GM12878 (cell line): Measurements from ENCODE around the gene FHOD3. TPM values are rescaled to one million over a fixed set of nuclear protein-coding genes. Genes with fewer than 3 reads are reported as not detected.
A peak's percentile ranks its signal among the peaks of the same experiment; 100 is the strongest.

Source experiments
- ATAC-seq: fragments of 200-7000 bp; cut with Tn5 transposase; 3 replicates; pipeline ENCODE4 v1.9.1; 2020; ENCODE audit warnings: mild to moderate bottlenecking, moderate library complexity
- BruUV-seq: library from RNA; stranded (reverse); fragments of 400-500 nt; replicated peaks from 2 replicates; lab custom pipeline; 2021; lab: Mats Ljungman, UMichigan
- CTCF ChIA-PET: fragments of 300-600 bp; sonication (Branson Sonifier 250); formaldehyde crosslinking; extraction: SDS; loops from one replicate; lab custom pipeline; 2021; ENCODE audit warnings: inconsistent platforms; lab: Yijun Ruan, JAX
- POLR2A ChIA-PET: fragments of 350-600 bp; formaldehyde crosslinking; extraction: SDS; loops from one replicate; lab custom pipeline; 2021; ENCODE audit warnings: inconsistent platforms; lab: Charles Lee
- RAD21 ChIA-PET: fragments of 300-600 bp; sonication (Branson Sonifier 250); formaldehyde crosslinking; loops from one replicate; lab custom pipeline; 2023; ENCODE audit warnings: antibody characterized with exemption; ENCODE audit not compliant: unreplicated experiment; lab: Charles Lee
- SMC1A ChIA-PET: fragments of 300-600 bp; sonication (Branson Sonifier 250); formaldehyde crosslinking; loops from one replicate; lab custom pipeline; 2023; ENCODE audit not compliant: unreplicated experiment, uncharacterized antibody; lab: Charles Lee
- DNase-seq: peaks from one replicate; pipeline ENCODE4 v3.0.0-alpha.2; 2011; ENCODE audit warnings: low read depth, low spot score
- FAIRE-seq: peaks from 3 replicates; lab custom pipeline; 2011; peaks lifted over from hg19 to GRCh38; lab: Jason Lieb, UNC
- H2AFZ ChIP-seq: 2 replicates; pipeline ENCODE4 v1.6.0; 2011; ENCODE audit warnings: low read depth, low read length, control low read depth; ENCODE audit not compliant: control insufficient read depth
- H3K27ac ChIP-seq: 2 replicates; pipeline ENCODE4 v1.5.1; 2011; ENCODE audit warnings: control low read depth; ENCODE audit not compliant: control insufficient read depth, insufficient read depth
- H3K27me3 ChIP-seq, 2 experiments: replicated peaks in 1 of 2; 2 replicates each; pipeline versions ENCODE4 v1.6.0 to v1.6.1; 2011; ENCODE audit warnings: low read length in 1 of 2; ENCODE audit not compliant: control insufficient read depth in 2 of 2, insufficient read depth in 2 of 2
- H3K36me3 ChIP-seq, 2 experiments: 2 replicates each; pipeline ENCODE4 v1.5.1; 2011; ENCODE audit warnings: low read length in 1 of 2; ENCODE audit not compliant: control insufficient read depth in 2 of 2, insufficient read depth in 2 of 2
- H3K4me1 ChIP-seq: 2 replicates; pipeline ENCODE4 v1.6.1; 2011; ENCODE audit warnings: mild to moderate bottlenecking, low read length, moderate library complexity, mixed read lengths; ENCODE audit not compliant: control insufficient read depth, insufficient read depth
- H3K4me2 ChIP-seq: 2 replicates; pipeline ENCODE4 v1.6.0; 2011; ENCODE audit warnings: control low read depth; ENCODE audit not compliant: control insufficient read depth, insufficient read depth
- H3K4me3 ChIP-seq: fragments of 200-600 bp; sonication (generic); 2 replicates; pipeline ENCODE4 v1.5.1; 2016
- H3K79me2 ChIP-seq: 2 replicates; pipeline ENCODE4 v1.6.0; 2011; ENCODE audit warnings: low read length; ENCODE audit not compliant: control insufficient read depth, insufficient read depth
- H3K9ac ChIP-seq: 2 replicates; pipeline ENCODE4 v1.8.0; 2011; ENCODE audit warnings: low read length, control low read depth, mixed read lengths; ENCODE audit not compliant: control insufficient read depth, insufficient read depth
- H3K9me3 ChIP-seq: replicated peaks from 3 replicates; pipeline ENCODE4 v1.5.1; 2011; ENCODE audit warnings: mild to moderate bottlenecking, low read length; ENCODE audit not compliant: control insufficient read depth, insufficient read depth
- H4K20me1 ChIP-seq: 2 replicates; pipeline ENCODE4 v1.6.0; 2011; ENCODE audit not compliant: control insufficient read depth, insufficient read depth
- BACH1 ChIP-seq: fragments of 450-650 bp; IDR thresholded peaks from 2 replicates; pipeline ENCODE4 v1.6.1; 2017; ENCODE audit warnings: mild to moderate bottlenecking, borderline replicate concordance
- JUNB ChIP-seq: IDR thresholded peaks from 2 replicates; pipeline ENCODE4 v1.6.1; 2016; ENCODE audit warnings: antibody characterized with exemption, mild to moderate bottlenecking
- KDM1A ChIP-seq: fragments of 200-600 bp; sonication (generic); IDR thresholded peaks from 2 replicates; pipeline ENCODE4 v1.6.1; 2016; ENCODE audit warnings: borderline replicate concordance
- MTA2 ChIP-seq: fragments of 450-650 bp; IDR thresholded peaks from 2 replicates; pipeline ENCODE4 v1.6.1; 2016; ENCODE audit warnings: low read depth, mild to moderate bottlenecking, moderate library complexity
- YY1 ChIP-seq: IDR thresholded peaks from 2 replicates; pipeline ENCODE4 v1.6.1; 2011; ENCODE audit warnings: low read depth, mild to moderate bottlenecking, low read length
- WGBS: methylation state at CpG from one replicate; pipeline ENCODE4 v1.1.6; 2016; ENCODE audit warnings: low lambda C conversion rate; ENCODE audit not compliant: insufficient replicate concordance, insufficient coverage; ENCODE audit errors: missing lambda C conversion rate; 5-methylcytosine and 5-hydroxymethylcytosine counted together
- in situ Hi-C: fragments of 300-500 bp; cut with MboI; formaldehyde crosslinking; loops from 9 replicates; pipeline ENCODE4 v1.14.3; 2018; ENCODE audit warnings: mixed read lengths
- intact Hi-C: fragments of 100-400 bp; cut with micrococcal nuclease; formaldehyde crosslinking; loops from one replicate; pipeline ENCODE4 v1.14.2; 2022; ENCODE audit not compliant: unreplicated experiment
- polyA plus RNA-seq, 11 experiments: library from polyadenylated mRNA; depleted of rRNA in 4 of 11; unstranded in 6 of 11; stranded (reverse) in 5 of 11; fragments of >200 nt; fragmentation: Nextera tagmentation in 4 of 11; fragmentation: Illumina TruSeq in 1 of 11; extraction: Ambion mirVana in 4 of 11; extraction: Trizol in 1 of 11; gene quantifications; 1 replicate in 1 of 11; 2 replicates in 10 of 11; pipeline versions ENCODE4 v1.2.1 to v1.2.3, GENCODE V29; 2011 to 2016; ENCODE audit warnings: inconsistent platforms in 2 of 11, missing spikeins in 2 of 11, low read depth in 1 of 11
- total RNA-seq, 4 experiments: library from RNA; depleted of rRNA in 3 of 4; stranded (reverse); fragments of >200 nt in 3 of 4; fragmentation: Illumina TruSeq in 1 of 4; extraction: Trizol in 1 of 4; gene quantifications; 2 replicates each; pipeline versions ENCODE4 v1.2.1 to v1.2.3, GENCODE V29; 2013 to 2021

FHOD3 gene
- total and polyA plus RNA-seq, 10 of the 15 experiments (the other 5 are each of a cell fraction or from before 2014, with no cell fraction given), result 0.77 to 26.7 (median 10.4) TPM

DNA sequence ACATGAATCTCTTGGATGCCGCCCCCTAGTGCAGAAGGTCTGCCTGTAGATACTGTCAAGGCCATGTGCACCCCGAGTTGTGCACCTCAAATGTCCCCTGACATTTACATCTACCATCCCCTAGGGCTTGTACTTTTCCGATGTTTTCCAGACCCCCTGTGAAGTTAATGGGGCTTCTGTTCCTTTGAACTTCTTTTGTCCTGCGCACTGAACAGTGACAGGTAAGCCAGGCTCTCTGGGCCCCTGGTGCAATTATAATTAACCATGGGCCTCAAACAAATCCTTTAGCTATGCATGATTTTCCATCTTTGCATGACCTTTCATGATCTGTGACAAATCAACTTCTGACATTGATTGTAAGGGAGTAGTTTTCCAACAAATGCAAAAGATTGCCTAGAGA lies 158.4 kb downstream of the FHOD3 start (continued):
- TF ChIP-seq YY1, result no peak
- TF ChIP-seq, all 136 proteins: peak for 0

GRCh38 chr18:36456622-36457021 lies 159.1 kb downstream of the FHOD3 start:
- Histone ChIP-seq H3K27me3 (no peaks in the 10 kb centered on the region), H3K4me2 (no peak overlapping the region), H4K20me1 (no peaks in the 10 kb centered on the region), H3K27ac (no peak overlapping the region), H3K79me2 (no peaks in the 10 kb centered on the region), H3K9ac (no peak overlapping the region), H2AFZ (no peak overlapping the region), H3K9me3 (no peaks in the 10 kb centered on the region), H3K4me3 (no peak overlapping the region), H3K36me3 (no peaks in the 10 kb centered on the region; a peak in 1 of 4 replicates), H3K4me1 (no peaks in the 10 kb centered on the region; the same call in 1 of the 2 replicates)
- POLR2A ChIA-PET, result interaction anchor here (1.1 to 5.4 kb wide), 3 partner anchors 9 to 36 kb away, joined by 3 to 30 read pairs (median 4); no protein-coding TSS in a partner anchor
- TF ChIP-seq KDM1A (no peak), BACH1 (peak; percentile 52; the same call in 1 of the 2 replicates)
- DNase-seq (no peak), ATAC-seq (no peak), FAIRE-seq (no peak)
- RAD21 ChIA-PET, result interaction anchor here (0.9 to 3.6 kb wide), 8 partner anchors 15 to 108 kb away, joined by 3 to 21 read pairs (median 5); no protein-coding TSS in a partner anchor
- SMC1A ChIA-PET, result interaction anchor here (1.0 to 9.6 kb wide), 15 partner anchors 9 to 170 kb away, joined by 3 to 136 read pairs (median 4); no protein-coding TSS in a partner anchor
- 0% methylated on average over 1 of the region's 1 CpG for WGBS
- intact Hi-C loops (loop anchor here (10.0 kb wide), 1 partner anchor 62 kb away; no protein-coding TSS in a partner anchor), in situ Hi-C loops (no loop called here)
- no TSS peak for BruUV-seq
- CTCF ChIA-PET, result interaction anchor here (0.7 to 3.6 kb wide), 8 partner anchors 13 to 232 kb away, joined by 3 to 12 read pairs (median 3); no protein-coding TSS in a partner anchor

DNA sequence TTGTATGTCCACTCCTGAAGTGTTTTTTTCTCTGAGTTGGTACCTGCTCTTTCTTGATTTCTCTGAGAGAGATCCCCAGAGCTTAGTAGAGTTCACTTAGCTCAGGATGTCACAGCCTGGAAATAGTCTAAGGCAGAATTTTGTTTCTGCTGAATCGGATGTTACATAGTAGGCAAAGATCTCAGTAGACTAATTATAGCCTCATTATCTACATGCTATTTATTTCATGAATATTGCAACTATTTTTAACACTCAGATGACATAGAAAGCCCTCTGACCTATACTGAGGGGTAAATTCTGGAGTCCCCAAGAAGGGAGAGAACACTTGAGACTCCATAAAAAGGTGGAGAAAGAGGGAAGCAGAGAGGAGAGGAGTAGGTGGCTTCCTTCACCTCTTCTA lies 160.2 kb downstream of the FHOD3 start:
- no peak overlapping the region for H3K27ac ChIP-seq
- BruUV-seq, result no TSS peak
- H2AFZ ChIP-seq, result no peak overlapping the region
- ATAC-seq, result no peak
- H3K9ac ChIP-seq, result no peak overlapping the region
- DNase-seq, result no peak
- no peaks in the 10 kb centered on the region for H3K27me3 ChIP-seq
- no peaks in the 10 kb centered on the region for H4K20me1 ChIP-seq
- H3K4me1 ChIP-seq, result no peaks in the 10 kb centered on the region
- no peaks in the 10 kb centered on the region for H3K79me2 ChIP-seq
- no peak overlapping the region for H3K4me3 ChIP-seq
- ChIA-PET SMC1A (interaction anchor here (0.6 to 9.6 kb wide), 15 partner anchors 10 to 171 kb away, joined by 3 to 136 read pairs (median 4); no protein-coding TSS in a partner anchor), CTCF (interaction anchor here (0.9 to 3.6 kb wide), 7 partner anchors 12 to 231 kb away, joined by 3 to 11 read pairs (median 3); no protein-coding TSS in a partner anchor), POLR2A (interaction anchor here (0.5 to 5.4 kb wide), 4 partner anchors 10 to 110 kb away, joined by 3 to 30 read pairs (median 4); no protein-coding TSS in a partner anchor), RAD21 (interaction anchor here (0.8 to 3.6 kb wide), 8 partner anchors 9 to 107 kb away, joined by 3 to 21 read pairs (median 7); no protein-coding TSS in a partner anchor)
- TF ChIP-seq MTA2, result 0 out of 2 replicates have a peak, but pooled peaks have one; percentile 13
- no peak for TF ChIP-seq JUNB
- no peaks in the 10 kb centered on the region for H3K9me3 ChIP-seq
- no peak for FAIRE-seq
- in situ Hi-C loops (no loop called here), intact Hi-C loops (loop anchor here (10.0 kb wide), 1 partner anchor 63 kb away; no protein-coding TSS in a partner anchor)
- no peaks in the 10 kb centered on the region; a peak in 1 of 4 replicates for H3K36me3 ChIP-seq
- H3K4me2 ChIP-seq, result no peak overlapping the region
- WGBS, result 0% methylated on average over 1 of the region's 1 CpG
